HepG2 (cell line): Measurements from ENCODE around the gene COMMD10. TPM values are rescaled to one million over a fixed set of nuclear protein-coding genes. Genes with fewer than 3 reads are reported as not detected.

Source experiments
- ATAC-seq: fragments of 200-7000 bp; cut with Tn5 transposase; 3 replicates; pipeline ENCODE4 v1.9.1; 2020; ENCODE audit warnings: mild to moderate bottlenecking, moderate library complexity
- BruUV-seq: library from RNA; stranded (reverse); fragments of 400-500 nt; replicated peaks from 2 replicates; lab custom pipeline; 2021; lab: Mats Ljungman, UMichigan
- CTCF ChIA-PET: fragments of 300-600 bp; formaldehyde crosslinking; extraction: SDS; loops from one replicate; lab custom pipeline; 2021; ENCODE audit warnings: low total read pairs, inconsistent platforms, low intra/inter-chr PET ratio; lab: Yijun Ruan, JAX
- POLR2A ChIA-PET: fragments of 350-600 bp; sonication (Branson Sonifier 250); formaldehyde crosslinking; loops from one replicate; lab custom pipeline; 2020; ENCODE audit warnings: antibody characterized with exemption, inconsistent platforms; lab: Yijun Ruan, JAX
- DNase-seq: peaks from one replicate; pipeline ENCODE4 v3.0.0-alpha.2; 2015; ENCODE audit warnings: low spot score
- FAIRE-seq: peaks from 3 replicates; lab custom pipeline; 2011; peaks lifted over from hg19 to GRCh38; lab: Jason Lieb, UNC
- H2AFZ ChIP-seq: one replicate; pipeline ENCODE4 v1.6.1; 2011; ENCODE audit warnings: low read length, inconsistent platforms
- H3K27ac ChIP-seq: fragments of 300-600 bp; 3 replicates; pipeline ENCODE4 v1.8.0; 2011; ENCODE audit warnings: mixed run types, mild to moderate bottlenecking, mixed read lengths, low read length, inconsistent platforms; ENCODE audit not compliant: insufficient read depth; ENCODE audit errors: extremely low read length
- H3K27me3 ChIP-seq, 2 experiments: fragments of 200-600 bp in 1 of 2; 2 replicates in 1 of 2; 3 replicates in 1 of 2; pipeline versions ENCODE4 v1.6.0 to v1.8.0; 2011; ENCODE audit warnings: low read length in 2 of 2, mild to moderate bottlenecking in 2 of 2, moderate library complexity in 2 of 2, inconsistent platforms in 1 of 2; ENCODE audit not compliant: insufficient read depth in 2 of 2, control insufficient read depth in 1 of 2
- H3K36me3 ChIP-seq, 2 experiments: fragments of 200-600 bp in 1 of 2; replicated peaks in 1 of 2; 2 replicates in 1 of 2; 3 replicates in 1 of 2; pipeline versions ENCODE4 v1.5.1 to v1.8.0; 2011; ENCODE audit warnings: low read length in 2 of 2, inconsistent platforms in 1 of 2; ENCODE audit not compliant: insufficient read depth in 2 of 2, control insufficient read depth in 1 of 2
- H3K4me1 ChIP-seq: 2 replicates; pipeline ENCODE4 v1.5.1; 2012; ENCODE audit warnings: low read length, inconsistent platforms; ENCODE audit not compliant: insufficient read depth
- H3K4me2 ChIP-seq: 2 replicates; pipeline ENCODE4 v1.6.0; 2011; ENCODE audit warnings: low read depth, low read length, inconsistent platforms
- H3K4me3 ChIP-seq, 3 experiments: fragments of 200-600 bp in 1 of 3; sonication (generic), shearing (Covaris generic) in 1 of 3; replicated peaks in 1 of 3; 2 replicates each; pipeline ENCODE4 v1.5.1; 2011 to 2016; ENCODE audit warnings: low read length in 3 of 3, inconsistent platforms in 2 of 3, low read depth in 2 of 3, mild to moderate bottlenecking in 2 of 3, control low read depth in 1 of 3, mixed read lengths in 1 of 3; ENCODE audit not compliant: insufficient read depth in 1 of 3
- H3K79me2 ChIP-seq: one replicate; pipeline ENCODE4 v1.6.1; 2011; ENCODE audit warnings: low read length, inconsistent platforms; ENCODE audit not compliant: insufficient read depth
- H3K9ac ChIP-seq: 2 replicates; pipeline ENCODE4 v1.6.0; 2011; ENCODE audit warnings: mild to moderate bottlenecking, low read depth, low read length, inconsistent platforms; ENCODE audit not compliant: insufficient read depth
- H3K9me3 ChIP-seq: 2 replicates; pipeline ENCODE4 v1.5.1; 2012; ENCODE audit warnings: mild to moderate bottlenecking, low read length
- H4K20me1 ChIP-seq: 2 replicates; pipeline ENCODE4 v1.6.0; 2011; ENCODE audit warnings: inconsistent platforms, mild to moderate bottlenecking, low read length, moderate library complexity; ENCODE audit not compliant: insufficient read depth
- FOXP1 ChIP-seq, 2 experiments: fragments of 450-650 bp in 1 of 2; IDR thresholded peaks; 2 replicates each; pipeline ENCODE4 v1.6.1; 2017 to 2018; ENCODE audit warnings: antibody characterized with exemption in 1 of 2
- ISL2 ChIP-seq: sonication (generic); formaldehyde crosslinking; IDR thresholded peaks from 2 replicates; pipeline ENCODE4 v1.5.0; 2020; ENCODE audit warnings: missing genetic modification reagents
- MXI1 ChIP-seq: IDR thresholded peaks from 3 replicates; pipeline ENCODE4 v1.6.1; 2012; ENCODE audit warnings: low read depth, low read length, inconsistent platforms, borderline replicate concordance
- NBN ChIP-seq: fragments of 450-650 bp; conservative IDR thresholded peaks from 2 replicates; pipeline ENCODE4 v1.6.1; 2017
- NR2F2 ChIP-seq: IDR thresholded peaks from 2 replicates; pipeline ENCODE4 v1.6.1; 2012; ENCODE audit warnings: low read depth, inconsistent platforms, borderline replicate concordance
- POGK ChIP-seq: sonication (generic); formaldehyde crosslinking; conservative IDR thresholded peaks from 2 replicates; pipeline ENCODE4 v1.8.0; 2022; ENCODE audit warnings: mild to moderate bottlenecking, moderate library complexity, missing genetic modification reagents
- XBP1 ChIP-seq: sonication (generic); formaldehyde crosslinking; IDR thresholded peaks from 2 replicates; pipeline ENCODE4 v1.5.0; 2020; ENCODE audit warnings: missing genetic modification reagents
- ZHX1 ChIP-seq: sonication (generic); formaldehyde crosslinking; IDR thresholded peaks from 2 replicates; pipeline ENCODE4 v1.8.1; 2022; ENCODE audit warnings: low read depth, mild to moderate bottlenecking, missing genetic modification reagents
- ZNF362 ChIP-seq: sonication (generic); formaldehyde crosslinking; IDR thresholded peaks from 2 replicates; pipeline ENCODE4 v1.4.0; 2020; ENCODE audit warnings: missing genetic modification reagents, mild to moderate bottlenecking, borderline replicate concordance
- ZNF556 ChIP-seq: sonication (generic); formaldehyde crosslinking; IDR thresholded peaks from 2 replicates; pipeline ENCODE4 v1.4.0; 2020; ENCODE audit warnings: mild to moderate bottlenecking, missing genetic modification reagents, borderline replicate concordance
- WGBS: methylation state at CpG from one replicate; pipeline ENCODE4 v1.1.6; 2017; ENCODE audit warnings: low lambda C conversion rate; 5-methylcytosine and 5-hydroxymethylcytosine counted together
- in situ Hi-C: cut with HindIII; loops from 2 replicates; pipeline ENCODE4 v1.10.0; 2017; ENCODE audit warnings: low pct_unique_long_range_greater_than_20kb; ENCODE audit not compliant: extremely low pct_ligation_motif_present
- intact Hi-C: fragments of 100-400 bp; cut with micrococcal nuclease; formaldehyde crosslinking; loops from one replicate; pipeline ENCODE4 v1.10.0; 2022; ENCODE audit not compliant: unreplicated experiment
- polyA plus RNA-seq, 8 experiments: library from polyadenylated mRNA; depleted of rRNA in 3 of 8; stranded (reverse) in 7 of 8; unstranded in 1 of 8; fragments of >200 nt; fragmentation: Illumina TruSeq in 4 of 8; extraction: Trizol in 4 of 8; gene quantifications; 2 replicates each; pipeline versions ENCODE4 v1.2.1 to v1.2.3, GENCODE V29; 2011 to 2016; ENCODE audit warnings: low read depth in 4 of 8, missing spikeins in 1 of 8, mixed read lengths in 1 of 8; ENCODE audit not compliant: insufficient read depth in 1 of 8
- total RNA-seq, 5 experiments: library from RNA; depleted of rRNA; stranded (reverse); fragments of >200 nt; fragmentation: Illumina TruSeq; extraction: Trizol; gene quantifications; 2 replicates each; pipeline ENCODE4 v1.2.3, GENCODE V29; 2016; ENCODE audit warnings: low read depth in 1 of 5

The COMMD10 gene
- total and polyA plus RNA-seq, 2 of the 13 experiments (the other 11 are each of a cell fraction or from before 2014, with no cell fraction given) = 16.9 to 39.3 TPM

- Histone ChIP-seq H2AFZ (no peak overlapping the region), H4K20me1 (no peaks in the 10 kb centered on the region), H3K27me3 (no peaks in the 10 kb centered on the region), H3K9me3 (peaks cover under 1% of the 10 kb centered on the region; the same call in 1 of the 2 replicates), H3K27ac (no peak overlapping the region), H3K4me1 (no peaks in the 10 kb centered on the region), H3K9ac (no peak overlapping the region), H3K4me3 (no peak overlapping the region), H3K4me2 (no peak overlapping the region), H3K36me3 (no peaks in the 10 kb centered on the region), H3K79me2 (no peaks in the 10 kb centered on the region)
- FAIRE-seq (no peak), ATAC-seq (no peak), DNase-seq (no peak)
- CTCF ChIA-PET = no interaction called here
- BruUV-seq = no TSS peak
- 98% methylated on average over 2 of the region's 2 CpGs for WGBS
- POLR2A ChIA-PET = no interaction called here
- in situ Hi-C loops (no loop called here), intact Hi-C loops (no loop called here)
- no peak for TF ChIP-seq POGK (CRISPR knock-in tag)
- no peak for TF ChIP-seq NBN
- no peak for TF ChIP-seq NR2F2
- no peak for TF ChIP-seq FOXP1 (IDR thresholded peaks at IDR 0.05)
- TF ChIP-seq FOXP1 (CRISPR knock-in tag; IDR thresholded peaks at IDR 0.05) = no peak
Measured at GRCh38 chr5:116271446-116272025, 186.7 kb downstream of the COMMD10 start.

- intact Hi-C loops = no loop called here
- TF ChIP-seq ZNF362 = no peak
- no peak for TF ChIP-seq ZNF556 (CRISPR knock-in tag)
- TF ChIP-seq ZHX1 (CRISPR knock-in tag) = no peak
- no peak for TF ChIP-seq ISL2 (CRISPR knock-in tag)
- TF ChIP-seq XBP1 (CRISPR knock-in tag) = no peak
- no peak for TF ChIP-seq MXI1
Measured at GRCh38 chr5:116272281-116272941, 187.6 kb downstream of the COMMD10 start.

More at GRCh38 chr5:116272281-116272941, 187.6 kb downstream of the COMMD10 start:
- H4K20me1 ChIP-seq = no peaks in the 10 kb centered on the region
- H3K4me2 ChIP-seq = no peak overlapping the region
- BruUV-seq = no TSS peak
- H3K79me2 ChIP-seq = no peaks in the 10 kb centered on the region
- ATAC-seq = no peak
- in situ Hi-C loops = no loop called here
- H3K9me3 ChIP-seq = peaks cover 9% of the 10 kb centered on the region
- H3K4me1 ChIP-seq = no peaks in the 10 kb centered on the region
- ChIA-PET CTCF (no interaction called here), POLR2A (no interaction called here)
- H3K4me3 ChIP-seq = no peak overlapping the region
- no peaks in the 10 kb centered on the region; a peak in 1 of 5 replicates for H3K36me3 ChIP-seq
- FAIRE-seq = no peak
- no peak overlapping the region for H3K9ac ChIP-seq
- WGBS = 75% methylated on average over 5 of the region's 5 CpGs
- no peak for DNase-seq
- H2AFZ ChIP-seq = no peak overlapping the region
- no peaks in the 10 kb centered on the region for H3K27me3 ChIP-seq
- H3K27ac ChIP-seq = no peak overlapping the region
